ENCODE results near the gene COL6A5. TPM values are rescaled to one million over a fixed set of nuclear protein-coding genes. Genes with fewer than 3 reads are reported as not detected.

The COL6A5 gene
- total and polyA plus RNA-seq, 2 of the 13 experiments (the other 11 are each of a cell fraction or from before 2014, with no cell fraction given) = not detected

- no TSS peak for BruUV-seq (replicated peaks)
- H4K20me1 ChIP-seq (ENCODE audit: insufficient read depth, low read length) = no peaks in the 10 kb centered on the region
- H3K9me3 ChIP-seq (ENCODE audit: low read length) = no peaks in the 10 kb centered on the region
- no peak overlapping the region for H3K27ac ChIP-seq (ENCODE audit: extremely low read length, insufficient read depth, low read length)
- TF ChIP-seq CERS6 (CRISPR knock-in tag; IDR thresholded peaks at IDR 0.05) (no peak), ZBTB4 (CRISPR knock-in tag; IDR thresholded peaks at IDR 0.05; ENCODE audit: borderline replicate concordance) (no peak), ZNF432 (CRISPR knock-in tag; IDR thresholded peaks at IDR 0.05; ENCODE audit: borderline replicate concordance) (no peak), WIZ (CRISPR knock-in tag; IDR thresholded peaks at IDR 0.05) (no peak), SOX13 (IDR thresholded peaks at IDR 0.05) (no peak), SOX13 (CRISPR knock-in tag; conservative IDR thresholded peaks at IDR 0.05 in 1 of 2, IDR thresholded peaks at IDR 0.05 in 1 of 2) (no peak), SRY (CRISPR knock-in tag; IDR thresholded peaks at IDR 0.05) (no peak), ZBTB10 (CRISPR knock-in tag; IDR thresholded peaks at IDR 0.05; ENCODE audit: borderline replicate concordance) (no peak), MAFG (CRISPR knock-in tag; IDR thresholded peaks at IDR 0.05) (no peak)
- no peaks in the 10 kb centered on the region for H3K36me3 ChIP-seq (replicated peaks in 1 of 2; ENCODE audit: control insufficient read depth in 1 of 2, insufficient read depth in 2 of 2, low read length in 2 of 2)
- no peak for DNase-seq (ENCODE audit: low spot score)
- no peaks in the 10 kb centered on the region for H3K79me2 ChIP-seq (ENCODE audit: insufficient read depth, low read length)
- H3K9ac ChIP-seq (ENCODE audit: insufficient read depth, low read depth, low read length) = no peak overlapping the region
- intact Hi-C loops (cut with micrococcal nuclease; ENCODE audit: unreplicated experiment) (no loop called here), in situ Hi-C loops (cut with HindIII; ENCODE audit: extremely low pct_ligation_motif_present, low pct_unique_long_range_greater_than_20kb) (no loop called here)
- no peak overlapping the region for H2AFZ ChIP-seq (ENCODE audit: low read length)
- peaks cover 0 to 4% of the 10 kb centered on the region in 2 experiments; a peak in 2 of 5 replicates for H3K27me3 ChIP-seq (ENCODE audit: control insufficient read depth in 1 of 2, insufficient read depth in 2 of 2, low read length in 2 of 2)
- no peak for ATAC-seq
- no peak overlapping the region for H3K4me3 ChIP-seq (replicated peaks in 1 of 3; ENCODE audit: insufficient read depth in 1 of 3, low read depth in 2 of 3, low read length in 3 of 3)
- H3K4me1 ChIP-seq (ENCODE audit: insufficient read depth, low read length) = no peaks in the 10 kb centered on the region
- no peak overlapping the region for H3K4me2 ChIP-seq (ENCODE audit: low read depth, low read length)
- FAIRE-seq = no peak
- ChIA-PET CTCF (ENCODE audit: low intra/inter-chr PET ratio, low total read pairs) (no interaction called here), POLR2A (no interaction called here)
- 65% methylated on average over 5 of the region's 5 CpGs for WGBS (ENCODE audit: low lambda C conversion rate)
Measured at GRCh38 chr3:130426206-130426605, 80.7 kb downstream of the COL6A5 start.
